22Rv1 (cell line): Measurements from ENCODE around the gene CCR5.

ENCODE experiments used
- ZFX ChIP-seq: fragments of 450-650 bp; IDR thresholded peaks from 2 replicates; pipeline ENCODE4 v1.6.1; 2017; ENCODE audit warnings: antibody characterized with exemption, borderline replicate concordance
- TF ChIP-seq, protein P1 (sequence below): fragments of 450-650 bp; IDR thresholded peaks from 2 replicates; pipeline ENCODE4 v1.5.1; 2017; ENCODE audit warnings: mild to moderate bottlenecking

DNA sequence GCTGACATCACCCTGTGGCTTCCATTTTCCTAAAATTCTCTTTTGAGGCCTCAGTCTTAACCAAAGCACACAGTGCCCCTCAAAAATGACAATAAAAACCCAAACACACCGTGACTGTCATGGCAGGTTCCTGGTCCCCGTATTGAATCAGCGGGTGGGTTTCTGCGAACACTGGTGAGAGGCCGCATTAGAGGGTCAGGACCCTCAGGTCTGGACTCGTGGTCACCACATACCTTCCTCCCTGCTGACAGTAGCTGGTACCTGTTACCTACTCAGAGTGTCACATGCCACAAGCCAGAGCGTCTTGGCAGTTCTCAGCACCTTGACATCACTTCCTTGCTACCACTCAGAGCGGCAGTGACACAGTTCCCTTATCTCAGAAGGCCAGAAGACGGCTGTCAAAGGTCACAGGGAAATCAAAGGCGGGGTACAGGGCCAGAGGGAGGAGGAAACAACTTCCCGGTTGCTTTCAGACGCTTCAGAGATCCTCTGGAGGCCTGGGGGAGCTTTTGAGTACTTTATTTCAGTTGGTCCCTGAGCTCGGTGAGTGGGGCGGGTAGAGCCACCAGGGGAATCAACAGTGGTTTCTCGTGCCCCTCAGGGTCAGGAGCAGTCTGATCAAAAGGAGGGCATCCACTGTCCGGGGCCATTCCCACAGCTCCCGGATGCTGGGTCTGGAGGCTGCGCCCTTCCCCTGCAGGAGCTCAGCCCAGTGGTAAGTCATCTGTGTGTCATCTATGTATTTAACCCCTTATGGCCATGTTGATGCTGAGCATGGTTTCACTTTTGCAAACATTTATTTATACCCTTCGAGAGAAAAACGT, 36.3 kb downstream of the CCR5 start, which contains the start of the genes CCR5AS and CCRL2:
- TF ChIP-seq, protein P1, sequence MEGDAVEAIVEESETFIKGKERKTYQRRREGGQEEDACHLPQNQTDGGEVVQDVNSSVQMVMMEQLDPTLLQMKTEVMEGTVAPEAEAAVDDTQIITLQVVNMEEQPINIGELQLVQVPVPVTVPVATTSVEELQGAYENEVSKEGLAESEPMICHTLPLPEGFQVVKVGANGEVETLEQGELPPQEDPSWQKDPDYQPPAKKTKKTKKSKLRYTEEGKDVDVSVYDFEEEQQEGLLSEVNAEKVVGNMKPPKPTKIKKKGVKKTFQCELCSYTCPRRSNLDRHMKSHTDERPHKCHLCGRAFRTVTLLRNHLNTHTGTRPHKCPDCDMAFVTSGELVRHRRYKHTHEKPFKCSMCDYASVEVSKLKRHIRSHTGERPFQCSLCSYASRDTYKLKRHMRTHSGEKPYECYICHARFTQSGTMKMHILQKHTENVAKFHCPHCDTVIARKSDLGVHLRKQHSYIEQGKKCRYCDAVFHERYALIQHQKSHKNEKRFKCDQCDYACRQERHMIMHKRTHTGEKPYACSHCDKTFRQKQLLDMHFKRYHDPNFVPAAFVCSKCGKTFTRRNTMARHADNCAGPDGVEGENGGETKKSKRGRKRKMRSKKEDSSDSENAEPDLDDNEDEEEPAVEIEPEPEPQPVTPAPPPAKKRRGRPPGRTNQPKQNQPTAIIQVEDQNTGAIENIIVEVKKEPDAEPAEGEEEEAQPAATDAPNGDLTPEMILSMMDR = no peak
- TF ChIP-seq ZFX = no peak
